ENCODE results near the gene PTPRN2. TPM values are rescaled to one million over a fixed set of nuclear protein-coding genes. Genes with fewer than 3 reads are reported as not detected.

PTPRN2 gene
- total and polyA plus RNA-seq, 9 of the 15 experiments (the other 6 are each of a cell fraction or from before 2014, with no cell fraction given), result not detected

GRCh38 chr7:158369290-158369689, 218.3 kb downstream of the PTPRN2 start (continued):
- TF ChIP-seq TBP (optimal IDR thresholded peaks at IDR 0.05; ENCODE audit: low read depth, low read length), result no peak

GRCh38 chr7:158368449-158368848, 219.2 kb downstream of the PTPRN2 start:
- Histone ChIP-seq H3K27ac (ENCODE audit: extremely low read depth, low read depth, low read length) (no peak overlapping the region), H3K36me3 (ENCODE audit: control insufficient read depth, insufficient read depth, low read length) (no peaks in the 10 kb centered on the region), H3K9me1 (ENCODE audit: control insufficient read depth, insufficient read depth, low read length) (no peaks in the 10 kb centered on the region), H3K9me3 (replicated peaks; ENCODE audit: control insufficient read depth, insufficient read depth, low read depth, low read length) (no peaks in the 10 kb centered on the region), H4K20me1 (replicated peaks; ENCODE audit: control insufficient read depth, insufficient read depth, low read length) (0 out of 2 replicates have a peak, but pooled peaks cover under 1% of the 10 kb centered on the region), H3K4me1 (replicated peaks in 1 of 2; ENCODE audit: control insufficient read depth in 2 of 2, insufficient read depth in 2 of 2, low read length in 2 of 2) (no peaks in the 10 kb centered on the region), H3K79me2 (ENCODE audit: control insufficient read depth, insufficient read depth, low read length) (no peaks in the 10 kb centered on the region), H3K27me3 (ENCODE audit: control insufficient read depth in 2 of 2, insufficient read depth in 2 of 2, low read length in 2 of 2) (peaks cover 7 to 17% of the 10 kb centered on the region in 2 experiments; a peak in 3 of 5 replicates), H3K9ac (ENCODE audit: insufficient read depth in 1 of 2, low read depth in 2 of 2, low read length in 2 of 2) (no peak overlapping the region), H3K4me3 (no peak overlapping the region), H2AFZ (ENCODE audit: low read depth, low read length) (no peak overlapping the region), H3K4me2 (ENCODE audit: insufficient read depth, low read length) (no peak overlapping the region)
- BruUV-seq (replicated peaks), result no TSS peak
- ATAC-seq (no peak), DNase-seq (ENCODE audit: extremely low read depth in 1 of 4, low spot score in 3 of 4) (no peak), FAIRE-seq (no peak)
- 0% methylated on average over 7 of the region's 7 CpGs for WGBS (ENCODE audit: insufficient coverage, low coverage, missing lambda C conversion rate)
- intact Hi-C loops (cut with micrococcal nuclease), result no loop called here
- no peak for TF ChIP-seq RNF2 (IDR thresholded peaks at IDR 0.05)
- no peak for TF ChIP-seq FOXJ3 (CRISPR knock-in tag; IDR thresholded peaks at IDR 0.05)
- no peak for TF ChIP-seq OTX1 (CRISPR knock-in tag; IDR thresholded peaks at IDR 0.05)
- no peak for TF ChIP-seq GATAD2B (IDR thresholded peaks at IDR 0.05; ENCODE audit: borderline replicate concordance)
- TF ChIP-seq ZNF3 (CRISPR knock-in tag; IDR thresholded peaks at IDR 0.05), result no peak
- no peak for TF ChIP-seq ZBTB33 (CRISPR knock-in tag; IDR thresholded peaks at IDR 0.05)
- TF ChIP-seq KLF10 (CRISPR knock-in tag; IDR thresholded peaks at IDR 0.05), result no peak
- TF ChIP-seq HNRNPL (IDR thresholded peaks at IDR 0.05; ENCODE audit: low read depth, low read length), result no peak
- TF ChIP-seq MYC (IDR thresholded peaks at IDR 0.05; ENCODE audit: low read depth, low read length), result no peak
- no peak for TF ChIP-seq MYC (CRISPR knock-in tag; IDR thresholded peaks at IDR 0.05; ENCODE audit: borderline replicate concordance, low read depth)
- no peak for TF ChIP-seq GTF2E2 (tag; IDR thresholded peaks at IDR 0.05)
- no peak for TF ChIP-seq CUX1 (CRISPR knock-in tag; IDR thresholded peaks at IDR 0.05)
- no peak for TF ChIP-seq MYNN (IDR thresholded peaks at IDR 0.05)
- no peak for TF ChIP-seq MYNN (CRISPR knock-in tag; IDR thresholded peaks at IDR 0.05)
- in situ Hi-C loops (cut with MboI), result no loop called here
- ChIA-PET CTCF (ENCODE audit: low intra/inter-chr PET ratio) (no interaction called here), POLR2A (interaction anchor here (0.6 kb wide), 1 partner anchor 156 kb away, joined by 3 read pairs; no protein-coding TSS in a partner anchor)
